OCI-LY3 (cell line): ENCODE data around the gene ARHGAP23.

Source experiments
- H2AFZ ChIP-seq: fragments of 200-600, 300-600 bp; shearing (Covaris generic); 2 replicates; pipeline ENCODE4 v1.6.0; 2014; ENCODE audit warnings: antibody characterized with exemption, low read depth, low read length
- H3K27ac ChIP-seq: fragments of 200-600, 300-600 bp; sonication (generic); 2 replicates; pipeline ENCODE4 v1.5.1; 2014; ENCODE audit warnings: mild to moderate bottlenecking, low read length, moderate library complexity, mixed read lengths
- H3K27me3 ChIP-seq: fragments of 200-600, 300-600 bp; sonication (generic); 2 replicates; pipeline ENCODE4 v1.6.1; 2014; ENCODE audit warnings: low read depth, low read length, mixed read lengths
- H3K36me3 ChIP-seq: fragments of 200-600, 300-600 bp; sonication (generic); replicated peaks from 2 replicates; pipeline ENCODE3; 2014; ENCODE audit warnings: low read depth, low read length, mixed read lengths
- H3K4me1 ChIP-seq: fragments of 300-600, 200-600 bp; sonication (generic); 2 replicates; pipeline ENCODE4 v1.6.1; 2014; ENCODE audit warnings: low read length, mixed read lengths
- H3K4me2 ChIP-seq: fragments of 200-600, 300-600 bp; sonication (generic); 2 replicates; pipeline ENCODE4 v1.6.1; 2014; ENCODE audit warnings: low read length, mixed read lengths
- H3K4me3 ChIP-seq: fragments of 300-600, 200-600 bp; sonication (generic); 2 replicates; pipeline ENCODE4 v1.5.1; 2014; ENCODE audit warnings: antibody characterized with exemption, mild to moderate bottlenecking, low read length, moderate library complexity
- H3K79me2 ChIP-seq: fragments of 300-600, 200-600 bp; shearing (Covaris generic); 2 replicates; pipeline ENCODE4 v1.6.1; 2014; ENCODE audit warnings: mild to moderate bottlenecking, low read length, mixed read lengths
- H3K9ac ChIP-seq: fragments of 300-600, 200-600 bp; shearing (Covaris generic); 2 replicates; pipeline ENCODE4 v1.6.0; 2014; ENCODE audit warnings: mild to moderate bottlenecking, low read length, moderate library complexity
- H3K9me3 ChIP-seq: fragments of 200-600, 300-600 bp; shearing (Covaris generic); 2 replicates; pipeline ENCODE4 v1.6.1; 2014; ENCODE audit warnings: low read length, mixed read lengths; ENCODE audit not compliant: insufficient read depth
- H4K20me1 ChIP-seq: fragments of 200-600, 300-600 bp; sonication (generic); 2 replicates; pipeline ENCODE4 v1.6.1; 2016; ENCODE audit warnings: low read length, mixed read lengths; ENCODE audit not compliant: insufficient read depth
- EZH2phosphoT487 ChIP-seq: fragments of 200-600 bp; shearing (Covaris generic); IDR thresholded peaks from 2 replicates; pipeline ENCODE4 v1.6.1; 2018; ENCODE audit warnings: antibody characterized with exemption, mixed run types, low read depth
- TF ChIP-seq, protein P1 (sequence below): fragments of 200-600, 300-600 bp; sonication (generic); IDR thresholded peaks from 2 replicates; pipeline ENCODE4 v1.5.1; 2014; ENCODE audit warnings: antibody characterized with exemption, low read length, low read depth

The ARHGAP23 gene

DNA sequence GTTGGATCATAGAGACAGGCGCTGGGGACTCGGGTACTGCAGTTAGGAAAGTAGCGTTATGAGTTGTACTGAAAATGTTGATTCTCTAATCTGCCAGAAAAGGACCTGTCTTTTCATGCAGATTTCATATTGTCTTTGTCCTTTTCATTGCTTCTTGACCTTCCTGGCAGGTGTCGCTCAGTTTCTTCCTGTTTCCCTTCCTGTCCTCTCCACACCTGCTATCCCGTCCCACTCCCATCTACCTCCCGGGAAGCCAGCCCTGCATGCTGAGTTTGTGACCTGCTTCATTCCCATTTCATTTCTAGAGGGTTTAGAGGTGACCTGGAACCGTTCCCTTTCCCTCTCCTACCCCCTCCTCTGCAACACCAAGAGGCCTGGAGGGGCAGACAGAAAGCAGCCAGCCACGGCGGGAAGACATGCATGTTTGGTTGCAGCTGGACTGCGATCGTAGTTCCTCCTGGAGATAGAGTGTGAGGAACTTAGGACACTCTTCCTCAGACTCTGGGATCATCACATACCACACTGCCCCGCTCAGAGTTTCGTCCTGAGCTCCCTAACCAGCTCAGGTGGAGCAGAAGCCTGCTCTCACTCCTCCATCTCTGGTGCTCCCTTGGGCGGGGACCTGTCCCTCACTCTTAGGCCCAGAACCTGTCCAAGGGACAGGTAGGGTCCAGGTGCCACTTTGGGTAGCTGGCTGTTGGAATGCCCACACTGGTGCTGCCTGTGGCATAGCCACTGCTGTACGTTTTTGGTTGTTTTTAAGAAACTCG, 23.9 kb upstream of the ARHGAP23 start:
- Histone ChIP-seq H3K4me3 (no peak overlapping the region), H3K4me1 (peaks cover 5% of the 10 kb centered on the region; the same call in 1 of the 2 replicates), H3K9me3 (no peaks in the 10 kb centered on the region), H3K27me3 (no peaks in the 10 kb centered on the region), H3K4me2 (no peak overlapping the region), H2AFZ (no peak overlapping the region), H3K9ac (no peak overlapping the region), H3K79me2 (no peaks in the 10 kb centered on the region), H3K27ac (no peak overlapping the region), H4K20me1 (no peaks in the 10 kb centered on the region), H3K36me3 (peaks cover 8% of the 10 kb centered on the region)
- TF ChIP-seq, protein P1, sequence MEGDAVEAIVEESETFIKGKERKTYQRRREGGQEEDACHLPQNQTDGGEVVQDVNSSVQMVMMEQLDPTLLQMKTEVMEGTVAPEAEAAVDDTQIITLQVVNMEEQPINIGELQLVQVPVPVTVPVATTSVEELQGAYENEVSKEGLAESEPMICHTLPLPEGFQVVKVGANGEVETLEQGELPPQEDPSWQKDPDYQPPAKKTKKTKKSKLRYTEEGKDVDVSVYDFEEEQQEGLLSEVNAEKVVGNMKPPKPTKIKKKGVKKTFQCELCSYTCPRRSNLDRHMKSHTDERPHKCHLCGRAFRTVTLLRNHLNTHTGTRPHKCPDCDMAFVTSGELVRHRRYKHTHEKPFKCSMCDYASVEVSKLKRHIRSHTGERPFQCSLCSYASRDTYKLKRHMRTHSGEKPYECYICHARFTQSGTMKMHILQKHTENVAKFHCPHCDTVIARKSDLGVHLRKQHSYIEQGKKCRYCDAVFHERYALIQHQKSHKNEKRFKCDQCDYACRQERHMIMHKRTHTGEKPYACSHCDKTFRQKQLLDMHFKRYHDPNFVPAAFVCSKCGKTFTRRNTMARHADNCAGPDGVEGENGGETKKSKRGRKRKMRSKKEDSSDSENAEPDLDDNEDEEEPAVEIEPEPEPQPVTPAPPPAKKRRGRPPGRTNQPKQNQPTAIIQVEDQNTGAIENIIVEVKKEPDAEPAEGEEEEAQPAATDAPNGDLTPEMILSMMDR = no peak
- TF ChIP-seq EZH2phosphoT487 = no peak

DNA sequence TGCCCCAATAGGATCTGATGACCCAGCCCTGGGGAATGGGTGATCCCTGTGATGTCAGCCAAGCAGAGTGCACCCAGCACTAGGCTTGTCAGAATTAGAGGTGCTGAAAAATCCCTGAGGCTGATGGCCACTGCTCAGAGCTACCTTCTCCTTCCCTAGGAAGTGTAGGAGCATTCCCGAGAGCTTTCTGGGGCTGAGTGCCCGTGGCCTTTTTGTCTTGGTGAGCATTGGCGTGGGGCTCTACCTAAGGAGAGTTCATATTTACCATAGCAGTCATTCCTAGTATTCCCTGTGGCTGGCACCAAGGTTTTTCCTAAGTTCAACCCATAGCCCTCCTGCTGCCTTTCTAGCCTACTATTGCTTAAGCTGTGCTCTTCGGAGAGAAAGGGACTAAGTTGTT, 22.6 kb upstream of the ARHGAP23 start:
- H2AFZ ChIP-seq = no peak overlapping the region
- TF ChIP-seq, protein P1 = no peak
- TF ChIP-seq EZH2phosphoT487 = no peak
- H3K4me1 ChIP-seq = peaks cover 5% of the 10 kb centered on the region; the same call in 1 of the 2 replicates
- no peak overlapping the region for H3K27ac ChIP-seq
- H3K4me3 ChIP-seq = no peak overlapping the region
- no peaks in the 10 kb centered on the region for H4K20me1 ChIP-seq
- no peak overlapping the region for H3K9ac ChIP-seq
- H3K27me3 ChIP-seq = no peaks in the 10 kb centered on the region
- no peak overlapping the region for H3K4me2 ChIP-seq
- H3K36me3 ChIP-seq = peaks cover 5% of the 10 kb centered on the region
- no peaks in the 10 kb centered on the region for H3K79me2 ChIP-seq
- H3K9me3 ChIP-seq = no peaks in the 10 kb centered on the region

DNA sequence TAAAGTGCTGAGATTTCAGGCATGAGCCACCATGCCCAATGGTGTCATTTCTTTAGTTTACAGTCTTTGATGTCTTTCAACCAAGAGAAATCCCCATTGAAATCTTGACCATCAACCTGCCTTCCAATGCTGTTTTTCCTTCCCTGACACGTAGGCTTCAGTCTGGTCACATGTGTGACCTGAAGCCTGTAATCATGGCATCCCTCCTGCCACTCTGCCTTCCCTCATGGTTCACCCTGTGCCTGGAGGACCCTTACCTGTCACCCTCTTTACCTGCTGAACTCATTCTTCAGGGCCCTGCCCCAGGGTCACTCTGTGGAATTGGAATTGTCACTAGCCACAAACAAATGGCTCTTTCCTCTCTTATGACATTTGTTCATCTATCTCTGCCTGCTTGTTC, 18.1 kb upstream of the ARHGAP23 start:
- Histone ChIP-seq H4K20me1 (no peaks in the 10 kb centered on the region), H2AFZ (no peak overlapping the region), H3K9me3 (no peaks in the 10 kb centered on the region), H3K27ac (no peak overlapping the region), H3K4me3 (no peak overlapping the region), H3K27me3 (no peaks in the 10 kb centered on the region), H3K4me2 (no peak overlapping the region), H3K4me1 (peaks cover 4% of the 10 kb centered on the region), H3K79me2 (no peaks in the 10 kb centered on the region), H3K36me3 (no peaks in the 10 kb centered on the region), H3K9ac (no peak overlapping the region)
- TF ChIP-seq, protein P1 = no peak
- no peak for TF ChIP-seq EZH2phosphoT487

DNA sequence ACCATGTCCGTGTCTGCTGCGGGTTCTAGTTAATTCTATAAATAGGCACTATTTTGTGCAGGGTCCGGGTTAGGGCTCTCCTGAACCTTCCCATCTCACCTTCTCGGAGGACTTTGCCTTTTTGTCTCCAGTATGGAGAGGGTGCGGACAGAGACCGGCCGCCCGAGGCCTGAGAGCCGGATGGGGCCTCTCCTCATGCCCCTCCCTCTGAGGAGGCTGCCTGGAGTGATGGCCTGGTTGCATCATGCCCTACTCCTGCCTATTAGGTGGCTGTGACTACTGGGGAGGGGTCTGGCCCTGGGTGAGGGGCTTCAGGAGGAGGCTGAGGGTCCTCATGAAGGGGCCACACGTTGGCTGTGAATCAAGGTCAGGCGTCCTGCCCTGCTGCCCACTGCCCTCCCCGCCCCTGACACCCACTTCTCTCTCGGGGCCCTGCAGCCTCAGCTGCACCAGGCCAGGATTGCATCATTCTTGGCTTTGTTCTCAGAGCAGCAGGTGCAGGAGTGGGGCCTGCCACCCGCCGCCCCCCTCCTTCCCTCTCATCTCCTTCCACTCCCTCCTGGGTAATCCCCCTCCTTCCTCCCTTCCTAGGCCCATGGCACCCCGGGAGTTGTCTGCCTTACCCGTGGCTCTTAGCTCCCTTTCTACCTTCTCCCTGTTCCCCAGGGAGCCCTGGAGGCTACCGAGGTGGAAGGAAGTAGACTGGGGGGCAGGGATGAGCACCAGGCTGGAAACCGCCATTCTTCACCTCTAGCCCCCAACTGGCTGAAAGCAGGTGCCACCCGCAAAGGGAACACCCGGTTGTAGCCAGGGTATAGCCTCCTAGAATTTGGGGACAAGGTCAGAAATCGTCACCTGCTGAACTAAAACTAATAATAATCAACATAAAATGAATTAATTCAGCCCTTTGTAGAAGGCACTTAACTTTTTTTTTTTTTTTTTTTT, 12.7 kb upstream of the ARHGAP23 start:
- Histone ChIP-seq H3K36me3 (no peaks in the 10 kb centered on the region), H3K79me2 (no peaks in the 10 kb centered on the region), H3K9me3 (no peaks in the 10 kb centered on the region), H4K20me1 (no peaks in the 10 kb centered on the region), H3K4me3 (peak overlapping the region; percentile 82), H3K27ac (peak overlapping the region; percentile 70), H3K4me2 (peak overlapping the region; percentile 99), H2AFZ (peak overlapping the region; percentile 93), H3K27me3 (peaks cover 8% of the 10 kb centered on the region; the same call in 1 of the 2 replicates), H3K9ac (peak overlapping the region; percentile 93), H3K4me1 (peaks cover 31% of the 10 kb centered on the region)
- TF ChIP-seq EZH2phosphoT487 = no peak
- TF ChIP-seq, protein P1 = no peak
